NCI-H524 (cell line): ENCODE measurements around the gene KREMEN1.
A peak's percentile ranks its signal among the peaks of the same experiment; 100 is the strongest.

Experiments used
- DNase-seq, 2 experiments: peaks; one replicate each; lab custom pipeline; 2025; lab: John Stamatoyannopoulos, UW

KREMEN1 gene

GRCh38 chr22:29128891-29129807, 56.3 kb downstream of the KREMEN1 start:
- DNase-seq = peak in 1 of 2 experiments; percentile 31

- no peak for DNase-seq
Measured at GRCh38 chr22:29129808-29130140, 56.9 kb downstream of the KREMEN1 start.

- DNase-seq = no peak
Measured at GRCh38 chr22:29130476-29130875, 57.6 kb downstream of the KREMEN1 start.

GRCh38 chr22:29133603-29134133, 60.8 kb downstream of the KREMEN1 start:
- DNase-seq = no peak

GRCh38 chr22:29134448-29134847, 61.6 kb downstream of the KREMEN1 start:
- DNase-seq = no peak

- peak; percentile 98 to 99 for DNase-seq
Measured at GRCh38 chr22:29136782-29137700, 64.2 kb downstream of the KREMEN1 start.

- no peak for DNase-seq
Measured at GRCh38 chr22:29138556-29139305, 65.9 kb downstream of the KREMEN1 start.

GRCh38 chr22:29139965-29140782, 67.3 kb downstream of the KREMEN1 start:
- no peak for DNase-seq

GRCh38 chr22:29141078-29141688, 68.3 kb downstream of the KREMEN1 start:
- DNase-seq = no peak

GRCh38 chr22:29142116-29142515, 69.3 kb downstream of the KREMEN1 start:
- DNase-seq = no peak

GRCh38 chr22:29143941-29144785, 71.3 kb downstream of the KREMEN1 start:
- DNase-seq = peak; percentile 86 to 96

GRCh38 chr22:29144786-29145160, 71.9 kb downstream of the KREMEN1 start:
- no peak for DNase-seq

- no peak for DNase-seq
Measured at GRCh38 chr22:29145321-29146072, 72.7 kb downstream of the KREMEN1 start.

GRCh38 chr22:29146091-29146560, 73.3 kb downstream of the KREMEN1 start:
- no peak for DNase-seq

- no peak for DNase-seq
Measured at GRCh38 chr22:29146771-29147170, 73.9 kb downstream of the KREMEN1 start.

GRCh38 chr22:29147331-29147899, 74.6 kb downstream of the KREMEN1 start:
- no peak for DNase-seq

GRCh38 chr22:29148036-29148435, 75.2 kb downstream of the KREMEN1 start:
- no peak for DNase-seq

- no peak for DNase-seq
Measured at GRCh38 chr22:29148826-29149225, 76.0 kb downstream of the KREMEN1 start.
